ENCODE results near the gene ZDHHC22. TPM values are rescaled to one million over a fixed set of nuclear protein-coding genes. Genes with fewer than 3 reads are reported as not detected.
A peak's percentile ranks its signal among the peaks of the same experiment; 100 is the strongest.

The ZDHHC22 gene
- total and polyA plus RNA-seq, 2 experiments from 2014 or later: 17.6 to 32.1 TPM

- no peak for TF ChIP-seq ZNF462 (CRISPR knock-in tag; IDR thresholded peaks at IDR 0.05)
- no peak for TF ChIP-seq CTCF (conservative IDR thresholded peaks at IDR 0.05; ENCODE audit: low read depth in 2 of 2)
- no peak for TF ChIP-seq ZNF114 (CRISPR knock-in tag; IDR thresholded peaks at IDR 0.05)
- no peak for TF ChIP-seq NANOG (IDR thresholded peaks at IDR 0.05; ENCODE audit: borderline replicate concordance)
- no peak for TF ChIP-seq POLR2AphosphoS5 (IDR thresholded peaks at IDR 0.05; ENCODE audit: low read depth)
Observed at GRCh38 chr14:77085538-77085937, 56.1 kb downstream of the ZDHHC22 start (continued).

GRCh38 chr14:77084985-77085384 is 56.6 kb downstream of the ZDHHC22 start:
- no peak for DNase-seq (ENCODE audit: low spot score)
- H3K4me1 ChIP-seq (ENCODE audit: insufficient read depth): peaks cover 19% of the 10 kb centered on the region
- no peak overlapping the region for H3K4me3 ChIP-seq
- no peaks in the 10 kb centered on the region; the same call in 1 of the 2 replicates for H3F3A ChIP-seq (replicated peaks; ENCODE audit: low read depth)
- no peaks in the 10 kb centered on the region for H3K9me2 ChIP-seq (ENCODE audit: insufficient read depth)
- no peaks in the 10 kb centered on the region for H4K20me1 ChIP-seq (replicated peaks; ENCODE audit: insufficient read depth)
- peak overlapping the region; percentile 79 for H2AFZ ChIP-seq
- no peak overlapping the region for H3K4me2 ChIP-seq
- Mint-ChIP-seq H3K36me3 (ENCODE audit: low read depth) (no peaks in the 10 kb centered on the region), H3K27ac (peak overlapping the region; percentile 35), H3K4me3 (no peak overlapping the region), H3K27me3 (ENCODE audit: insufficient read depth, low read depth, poor library complexity) (peaks cover 2% of the 10 kb centered on the region), H3K9me3 (peaks cover 2% of the 10 kb centered on the region; the same call in 1 of the 3 replicates), H3K4me1 (peaks cover 48% of the 10 kb centered on the region)
- H3K79me2 ChIP-seq (replicated peaks; ENCODE audit: insufficient read depth): no peaks in the 10 kb centered on the region
- no peak for ATAC-seq
- no peaks in the 10 kb centered on the region for H3K36me3 ChIP-seq (ENCODE audit: insufficient read depth)
- H3K27me3 ChIP-seq (ENCODE audit: insufficient read depth): no peaks in the 10 kb centered on the region
- peak overlapping the region; percentile 22; the same call in 1 of the 2 replicates for H3K27ac ChIP-seq (ENCODE audit: low read depth)
- TF ChIP-seq POLR2AphosphoS5 (IDR thresholded peaks at IDR 0.05; ENCODE audit: low read depth): no peak
- TF ChIP-seq ETS1 (IDR thresholded peaks at IDR 0.05): no peak
- TF ChIP-seq EZH2 (IDR thresholded peaks at IDR 0.05; ENCODE audit: low read depth, unreplicated experiment): no peak
- TF ChIP-seq ZNF331 (CRISPR knock-in tag; IDR thresholded peaks at IDR 0.05; ENCODE audit: low read depth): no peak
